SJSA1 (cell line): ENCODE results near the gene TMED5. TPM values are rescaled to one million over a fixed set of nuclear protein-coding genes. Genes with fewer than 3 reads are reported as not detected.

Source experiments
- DNase-seq, 2 experiments: peaks; one replicate each; pipeline ENCODE4 v3.0.0-alpha.2; 2015 to 2020; ENCODE audit warnings: low spot score in 2 of 2, low read depth in 1 of 2
- H3K27ac ChIP-seq: fragments of 250-450 bp; sonication (Bioruptor Pico); 2 replicates; pipeline ENCODE4 v1.5.1; 2020; ENCODE audit warnings: mild to moderate bottlenecking, moderate library complexity
- H3K27me3 ChIP-seq: fragments of 250-450 bp; sonication (Bioruptor Pico); replicated peaks from 2 replicates; pipeline ENCODE4 v1.5.1; 2020; ENCODE audit warnings: mild to moderate bottlenecking, moderate library complexity
- H3K36me3 ChIP-seq: fragments of 250-450 bp; sonication (Bioruptor Pico); 2 replicates; pipeline ENCODE4 v1.5.1; 2020; ENCODE audit warnings: mild to moderate bottlenecking
- H3K4me1 ChIP-seq: fragments of 250-450 bp; sonication (Bioruptor Pico); replicated peaks from 2 replicates; pipeline ENCODE4 v1.6.1; 2021; ENCODE audit warnings: mild to moderate bottlenecking
- H3K4me3 ChIP-seq: fragments of 250-450 bp; sonication (Bioruptor Pico); 2 replicates; pipeline ENCODE4 v1.5.1; 2020; ENCODE audit warnings: mild to moderate bottlenecking
- H3K9me3 ChIP-seq: fragments of 250-450 bp; sonication (Bioruptor Pico); replicated peaks from 2 replicates; pipeline ENCODE4 v1.5.1; 2020; ENCODE audit warnings: mild to moderate bottlenecking
- total RNA-seq: library from RNA; depleted of rRNA; stranded (reverse); fragments of >200 nt; shearing (Covaris generic); gene quantifications from 2 replicates; pipeline ENCODE4 v1.2.3, GENCODE V29; 2014

The TMED5 gene
- total RNA-seq, 1 experiment from 2014 or later = 73.0 TPM

DNA sequence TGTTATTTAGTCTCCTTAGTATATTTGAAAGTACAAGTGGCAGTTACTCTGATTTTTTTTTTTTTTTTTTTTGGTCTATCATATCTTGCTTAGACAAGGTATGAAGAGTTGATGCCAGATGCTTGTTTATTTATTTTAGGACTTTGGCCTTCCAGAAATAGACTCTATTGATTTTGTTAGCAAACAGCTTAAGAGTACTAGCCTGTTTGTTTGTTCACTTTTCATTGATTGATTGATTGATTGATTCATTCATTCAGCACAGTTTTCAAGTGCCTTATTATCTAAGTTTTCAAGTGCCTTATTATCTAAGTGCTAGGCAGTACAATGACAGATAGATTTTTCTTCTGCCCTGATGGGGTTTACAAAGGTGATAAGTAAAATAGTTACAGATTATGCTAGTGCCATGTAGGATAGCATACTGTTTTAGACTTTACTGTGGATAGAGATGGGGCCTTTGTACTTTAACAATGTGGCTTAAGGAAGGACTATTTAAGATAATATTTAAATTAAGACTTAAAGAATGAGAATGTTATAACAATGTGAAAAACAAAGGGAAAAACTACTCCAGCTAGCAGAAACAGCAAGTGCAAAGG is 50.6 kb downstream of the TMED5 start:
- Histone ChIP-seq H3K4me1 (no peaks in the 10 kb centered on the region), H3K27ac (no peak overlapping the region), H3K4me3 (no peak overlapping the region), H3K36me3 (peaks cover 69% of the 10 kb centered on the region), H3K27me3 (no peaks in the 10 kb centered on the region), H3K9me3 (no peaks in the 10 kb centered on the region)
- DNase-seq = no peak

DNA sequence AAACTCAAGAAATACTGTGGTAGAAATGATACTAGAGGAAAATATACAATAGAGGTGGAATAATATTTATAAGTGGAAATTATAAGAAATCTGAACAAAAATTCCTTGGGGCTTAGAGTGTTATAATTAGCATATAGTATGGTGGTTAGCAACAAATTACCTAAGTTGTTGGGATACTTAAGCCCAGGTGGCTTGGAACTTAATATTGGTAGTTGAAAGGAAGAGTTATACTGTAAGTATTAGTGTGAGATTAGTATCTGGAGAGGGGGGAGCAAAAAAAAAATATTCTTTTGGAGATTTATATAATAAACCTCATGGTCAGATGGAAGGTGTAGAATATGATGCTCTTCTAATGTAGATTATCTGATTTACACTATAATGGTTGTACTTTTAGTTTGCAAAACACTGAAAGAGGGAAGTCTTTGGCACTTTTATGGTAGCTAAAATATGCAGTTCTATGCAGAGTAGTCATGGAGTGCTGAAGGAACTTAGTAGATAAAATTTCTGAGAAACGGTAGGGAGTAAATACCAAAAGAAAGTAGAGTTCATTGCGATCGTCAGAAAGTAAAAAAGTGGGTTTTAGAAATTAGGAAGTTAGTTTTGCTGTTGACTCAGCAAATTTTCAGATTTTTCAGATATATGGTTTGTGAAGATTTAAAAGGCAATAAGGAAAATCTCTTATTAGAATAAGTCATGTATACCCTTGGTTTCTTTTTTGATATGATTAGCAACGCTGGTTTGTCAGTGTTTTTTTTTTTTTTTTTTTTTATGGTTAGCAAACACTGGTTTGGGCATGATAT is 55.5 kb downstream of the TMED5 start:
- no peaks in the 10 kb centered on the region for H3K27me3 ChIP-seq
- H3K4me1 ChIP-seq = no peaks in the 10 kb centered on the region
- no peaks in the 10 kb centered on the region for H3K9me3 ChIP-seq
- no peak overlapping the region for H3K27ac ChIP-seq
- peaks cover 54% of the 10 kb centered on the region for H3K36me3 ChIP-seq
- no peak for DNase-seq
- no peak overlapping the region for H3K4me3 ChIP-seq

DNA sequence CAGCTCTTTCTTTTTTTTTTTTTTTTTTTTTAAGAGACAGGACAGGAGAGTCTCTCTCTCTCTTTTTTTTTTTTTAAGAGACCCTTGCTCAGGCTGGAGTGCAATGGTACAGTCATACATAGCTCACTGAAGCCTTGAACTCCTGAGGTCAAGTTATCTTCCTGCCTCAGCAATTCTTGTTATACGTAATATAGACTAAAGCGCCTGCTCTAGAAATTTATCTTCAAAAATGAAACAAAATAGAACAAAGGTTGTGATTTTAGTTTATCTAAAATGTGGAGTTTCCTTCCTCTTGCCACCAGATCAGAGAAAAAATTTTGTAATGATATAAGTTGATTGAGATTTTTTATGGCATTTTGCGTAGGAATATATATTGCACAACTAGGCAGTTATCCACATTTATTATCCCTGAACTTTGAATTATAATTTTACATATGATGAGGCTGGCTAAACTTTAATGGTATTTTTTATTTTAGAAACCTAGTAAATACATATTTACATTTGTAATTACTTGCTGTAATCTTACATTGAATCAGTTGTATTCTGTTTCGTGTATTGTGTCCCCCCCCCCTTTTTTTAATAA is 56.9 kb downstream of the TMED5 start:
- no peaks in the 10 kb centered on the region for H3K4me1 ChIP-seq
- no peaks in the 10 kb centered on the region for H3K27me3 ChIP-seq
- H3K9me3 ChIP-seq = no peaks in the 10 kb centered on the region
- H3K27ac ChIP-seq = no peak overlapping the region
- H3K4me3 ChIP-seq = no peak overlapping the region
- H3K36me3 ChIP-seq = peaks cover 57% of the 10 kb centered on the region
- no peak for DNase-seq

DNA sequence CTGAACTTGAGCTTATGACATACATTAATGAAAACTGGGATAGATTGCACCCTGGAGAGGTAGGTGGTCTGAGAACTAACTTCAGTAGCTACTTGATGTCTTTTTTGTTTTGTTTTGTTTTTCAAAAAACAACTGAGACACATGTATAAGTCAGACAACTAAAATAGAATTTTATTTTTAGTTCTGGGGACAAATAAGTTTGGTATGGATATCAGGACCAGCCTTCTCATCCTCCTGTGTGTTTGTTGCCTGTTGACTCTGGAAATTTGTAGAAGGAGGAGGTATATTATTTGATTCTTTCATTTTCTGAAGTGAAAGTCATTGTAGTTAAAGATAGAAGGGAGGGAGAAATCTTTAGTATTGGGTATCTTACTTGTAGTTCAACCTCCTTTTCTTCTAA is 59.6 kb downstream of the TMED5 start:
- Histone ChIP-seq H3K4me3 (no peak overlapping the region), H3K4me1 (no peaks in the 10 kb centered on the region), H3K27me3 (no peaks in the 10 kb centered on the region), H3K9me3 (no peaks in the 10 kb centered on the region), H3K36me3 (peaks cover 64% of the 10 kb centered on the region), H3K27ac (no peak overlapping the region)
- no peak for DNase-seq

DNA sequence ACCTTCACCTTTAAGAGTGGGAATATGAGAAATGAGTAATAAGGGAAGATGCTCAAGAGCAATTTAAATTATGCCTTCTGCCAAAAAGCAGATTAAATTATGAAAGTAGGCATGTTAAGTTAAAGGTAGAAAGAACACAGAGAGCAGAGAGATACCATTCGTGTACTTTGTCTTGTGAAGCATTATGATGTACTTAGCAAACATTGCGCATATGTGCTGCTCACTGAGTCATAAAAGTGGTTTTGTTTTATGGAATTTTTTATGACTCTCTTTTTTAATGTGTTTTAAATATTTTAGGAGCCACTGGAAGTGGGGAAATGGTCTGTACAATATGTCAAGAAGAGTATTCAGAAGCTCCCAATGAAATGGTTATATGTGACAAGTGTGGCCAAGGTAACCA is 65.8 kb downstream of the TMED5 start:
- no peak overlapping the region for H3K27ac ChIP-seq
- H3K27me3 ChIP-seq = no peaks in the 10 kb centered on the region
- DNase-seq = no peak
- peaks cover 59% of the 10 kb centered on the region for H3K36me3 ChIP-seq
- no peaks in the 10 kb centered on the region for H3K9me3 ChIP-seq
- no peak overlapping the region for H3K4me3 ChIP-seq
- H3K4me1 ChIP-seq = no peaks in the 10 kb centered on the region

DNA sequence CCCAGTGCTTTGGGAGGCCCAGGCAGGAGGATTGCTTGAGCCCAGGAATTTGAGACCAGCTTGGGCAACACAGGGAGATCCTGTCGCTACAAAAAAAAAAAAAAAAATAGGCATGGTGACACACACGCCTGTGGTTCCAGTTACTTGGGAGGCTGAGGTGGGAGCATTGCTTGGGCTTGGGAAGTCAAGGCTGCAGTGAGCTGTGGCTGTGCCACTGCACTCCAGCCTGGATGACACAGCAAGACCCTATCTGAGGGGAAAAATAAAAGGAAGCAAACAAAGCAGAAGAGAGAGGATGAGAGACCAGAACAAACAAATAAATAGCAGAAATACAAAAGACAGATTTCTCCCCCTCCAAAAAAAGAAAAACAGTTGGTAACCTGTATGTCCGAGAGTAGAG is 67.1 kb downstream of the TMED5 start:
- no peak for DNase-seq
- Histone ChIP-seq H3K4me3 (no peak overlapping the region), H3K27me3 (no peaks in the 10 kb centered on the region), H3K4me1 (no peaks in the 10 kb centered on the region), H3K27ac (no peak overlapping the region), H3K9me3 (no peaks in the 10 kb centered on the region; the same call in 1 of the 2 replicates), H3K36me3 (peaks cover 51% of the 10 kb centered on the region)

DNA sequence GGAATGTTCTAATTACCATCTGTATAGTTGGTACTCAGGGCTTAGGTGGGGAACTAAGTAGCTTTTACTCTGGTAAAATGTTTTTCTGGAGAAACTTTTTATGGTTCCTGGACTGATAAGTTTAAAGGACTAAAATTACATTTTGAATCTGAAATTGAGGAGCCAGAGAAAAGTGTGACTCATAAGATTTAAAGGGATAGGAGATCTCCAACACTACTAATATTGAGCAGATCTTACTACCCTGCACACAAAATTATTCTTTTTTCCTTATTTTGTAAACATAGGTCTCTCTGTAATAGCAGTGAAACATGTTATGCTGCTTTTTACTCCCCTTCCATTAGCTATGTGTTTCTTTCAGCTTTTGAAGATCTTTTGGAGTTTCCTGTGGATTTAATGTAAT is 68.7 kb downstream of the TMED5 start:
- Histone ChIP-seq H3K27me3 (no peaks in the 10 kb centered on the region), H3K4me1 (no peaks in the 10 kb centered on the region), H3K4me3 (no peak overlapping the region), H3K27ac (no peak overlapping the region), H3K36me3 (peaks cover 51% of the 10 kb centered on the region), H3K9me3 (peaks cover 5% of the 10 kb centered on the region)
- DNase-seq = no peak

DNA sequence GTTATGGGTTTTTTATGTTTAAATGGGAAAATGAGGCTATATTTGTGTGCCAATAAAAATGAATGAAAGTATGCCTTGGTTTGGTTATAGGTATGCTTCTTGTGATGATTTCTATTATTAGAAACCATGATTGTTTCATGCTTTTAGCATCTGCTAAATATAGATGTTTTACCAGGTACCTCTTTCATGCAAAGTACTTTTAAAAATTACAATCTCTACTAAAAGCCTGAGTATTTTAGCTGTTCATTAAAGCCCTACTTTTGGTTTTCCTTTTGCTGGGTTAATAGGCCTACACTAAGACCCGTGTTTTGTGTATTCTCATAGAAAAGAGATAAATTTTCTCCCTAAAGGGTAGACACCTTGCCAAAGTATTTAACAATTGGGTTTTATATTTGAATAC is 69.1 kb downstream of the TMED5 start:
- H3K27ac ChIP-seq = no peak overlapping the region
- H3K4me1 ChIP-seq = no peaks in the 10 kb centered on the region
- H3K27me3 ChIP-seq = no peaks in the 10 kb centered on the region
- no peak overlapping the region for H3K4me3 ChIP-seq
- peaks cover 5% of the 10 kb centered on the region for H3K9me3 ChIP-seq
- DNase-seq = no peak
- peaks cover 48% of the 10 kb centered on the region for H3K36me3 ChIP-seq

DNA sequence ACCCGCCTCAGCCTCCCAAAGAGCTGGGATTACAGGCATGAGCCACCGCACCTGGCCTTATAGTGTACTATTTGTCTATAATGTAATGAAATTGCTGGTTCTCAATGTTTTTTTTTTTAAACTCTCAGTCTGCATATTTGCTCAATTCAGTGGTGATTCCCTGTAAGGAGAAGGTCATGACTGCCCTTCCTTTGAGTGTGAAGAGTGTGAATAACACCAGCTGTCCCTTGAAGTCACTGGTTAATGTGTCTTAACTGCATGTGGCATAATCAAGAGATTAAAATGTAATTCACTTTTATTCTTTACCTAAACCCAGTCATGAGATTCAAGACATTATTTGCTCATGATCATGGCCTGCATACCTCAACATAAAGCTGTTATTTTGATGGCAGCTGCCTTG is 70.6 kb downstream of the TMED5 start:
- Histone ChIP-seq H3K4me1 (no peaks in the 10 kb centered on the region), H3K36me3 (peaks cover 41% of the 10 kb centered on the region), H3K27ac (no peak overlapping the region), H3K27me3 (no peaks in the 10 kb centered on the region), H3K4me3 (no peak overlapping the region), H3K9me3 (peaks cover 5% of the 10 kb centered on the region)
- DNase-seq = no peak

DNA sequence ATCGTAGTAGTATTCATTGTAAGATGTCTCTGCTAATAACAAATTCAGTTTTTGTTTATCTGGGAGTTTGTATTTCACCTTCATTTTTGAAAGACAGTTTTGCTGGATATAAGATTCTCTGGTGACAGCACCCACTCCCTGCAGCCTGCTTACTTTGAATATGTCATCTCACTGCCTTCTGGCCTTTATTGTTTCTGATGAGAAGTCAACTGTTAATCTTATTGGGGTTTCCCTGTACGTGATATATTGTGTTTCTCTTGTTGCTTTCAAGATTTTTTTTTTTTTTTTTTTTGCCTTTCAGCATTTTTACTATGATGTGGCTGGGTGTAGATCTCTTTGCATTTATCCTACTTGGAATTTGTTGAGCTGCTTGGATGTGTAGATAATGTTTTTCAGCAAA is 71.9 kb downstream of the TMED5 start:
- Histone ChIP-seq H3K9me3 (peaks cover 5% of the 10 kb centered on the region), H3K27me3 (no peaks in the 10 kb centered on the region), H3K27ac (no peak overlapping the region), H3K4me1 (no peaks in the 10 kb centered on the region), H3K36me3 (peaks cover 39% of the 10 kb centered on the region), H3K4me3 (no peak overlapping the region)
- no peak for DNase-seq

DNA sequence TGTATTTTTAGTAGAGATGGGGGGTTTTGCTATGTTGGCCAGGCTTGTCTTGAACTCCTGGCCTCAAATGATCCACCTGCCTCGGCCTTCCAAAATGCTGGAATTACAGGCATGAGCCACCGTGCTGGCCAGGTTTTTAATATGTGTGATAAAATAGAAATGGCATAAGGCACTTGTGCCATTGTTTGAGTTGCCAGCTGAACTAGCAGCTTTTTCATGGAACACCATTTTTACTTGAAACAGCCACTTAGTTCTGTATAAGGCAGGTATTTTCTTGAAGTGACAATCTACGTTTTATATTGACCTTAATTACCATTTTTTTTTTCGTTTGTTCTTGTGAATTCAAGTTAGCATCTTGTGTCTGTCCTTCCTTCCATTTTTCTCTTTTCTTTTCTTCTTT is 72.8 kb downstream of the TMED5 start:
- H3K36me3 ChIP-seq = peaks cover 37% of the 10 kb centered on the region
- H3K27ac ChIP-seq = no peak overlapping the region
- no peaks in the 10 kb centered on the region for H3K4me1 ChIP-seq
- H3K27me3 ChIP-seq = no peaks in the 10 kb centered on the region
- H3K4me3 ChIP-seq = no peak overlapping the region
- H3K9me3 ChIP-seq = peaks cover 5% of the 10 kb centered on the region
- DNase-seq = no peak

DNA sequence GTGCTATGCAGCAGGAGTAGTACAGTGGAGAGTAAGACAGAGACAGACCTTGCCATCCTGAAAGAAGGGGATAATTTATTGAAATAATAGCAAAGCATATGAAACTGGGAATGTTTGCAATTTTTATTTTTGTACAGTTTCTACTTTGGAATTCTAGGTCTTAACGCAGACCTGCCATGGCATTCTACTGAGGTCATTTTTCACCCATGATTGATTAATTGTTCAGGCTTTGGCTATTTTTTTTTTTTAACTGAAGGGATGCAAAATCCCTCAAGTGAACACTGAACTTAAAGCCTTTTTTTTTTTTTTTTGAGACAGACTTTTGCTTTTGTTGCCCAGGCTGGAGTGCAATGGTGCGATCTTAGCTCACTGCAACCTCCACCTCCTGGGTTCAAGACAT is 74.0 kb downstream of the TMED5 start:
- Histone ChIP-seq H3K4me3 (no peak overlapping the region), H3K27ac (no peak overlapping the region), H3K27me3 (no peaks in the 10 kb centered on the region), H3K36me3 (peaks cover 41% of the 10 kb centered on the region), H3K4me1 (no peaks in the 10 kb centered on the region), H3K9me3 (peaks cover 5% of the 10 kb centered on the region)
- DNase-seq = no peak

DNA sequence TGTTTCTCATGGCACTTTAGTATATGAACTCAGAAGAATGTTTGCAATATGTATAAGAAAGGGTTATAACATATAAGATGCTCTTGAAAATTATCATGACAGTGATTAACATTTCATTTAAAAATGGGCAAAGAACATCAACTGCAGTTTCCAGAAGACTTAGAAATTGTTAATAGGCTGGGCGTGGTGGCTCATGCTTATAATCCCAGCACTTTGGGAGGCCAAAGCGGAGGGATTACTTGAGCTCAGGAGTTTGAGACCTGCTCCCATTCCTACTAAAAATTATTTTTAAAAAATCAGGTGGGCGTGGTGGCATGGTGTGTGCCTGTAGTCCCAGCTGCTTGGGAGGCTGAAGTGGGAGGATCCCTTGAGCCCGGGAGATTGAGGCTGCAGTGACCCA is 78.1 kb downstream of the TMED5 start:
- Histone ChIP-seq H3K36me3 (peaks cover 26% of the 10 kb centered on the region), H3K4me1 (no peaks in the 10 kb centered on the region), H3K4me3 (no peak overlapping the region), H3K27ac (no peak overlapping the region), H3K27me3 (no peaks in the 10 kb centered on the region), H3K9me3 (peaks cover under 1% of the 10 kb centered on the region; the same call in 1 of the 2 replicates)
- no peak for DNase-seq
